HepG2 (cell line): Measurements from ENCODE around the gene DUSP16. TPM values are rescaled to one million over a fixed set of nuclear protein-coding genes. Genes with fewer than 3 reads are reported as not detected.

Experiments
- ARID4A ChIP-seq: sonication (generic); formaldehyde crosslinking; IDR thresholded peaks from 2 replicates; pipeline ENCODE4 v1.5.0; 2020; ENCODE audit warnings: mild to moderate bottlenecking, missing genetic modification reagents, borderline replicate concordance
- ATF5 ChIP-seq: sonication (generic); formaldehyde crosslinking; IDR thresholded peaks from 2 replicates; pipeline ENCODE4 v1.4.0; 2020; ENCODE audit warnings: mild to moderate bottlenecking, low read depth, missing genetic modification reagents
- ATF6 ChIP-seq: sonication (generic); formaldehyde crosslinking; conservative IDR thresholded peaks from 2 replicates; pipeline ENCODE4 v1.4.0; 2020; ENCODE audit warnings: missing genetic modification reagents
- DPF2 ChIP-seq: sonication (generic); formaldehyde crosslinking; IDR thresholded peaks from 2 replicates; pipeline ENCODE4 v1.4.0; 2020; ENCODE audit warnings: mild to moderate bottlenecking, low read depth, missing genetic modification reagents, borderline replicate concordance
- HINFP ChIP-seq: sonication (generic); formaldehyde crosslinking; IDR thresholded peaks from 2 replicates; pipeline ENCODE4 v1.4.0; 2020; ENCODE audit warnings: low read depth, mild to moderate bottlenecking, missing genetic modification reagents
- HOXD1 ChIP-seq: sonication (generic); formaldehyde crosslinking; IDR thresholded peaks from 2 replicates; pipeline ENCODE4 v1.5.0; 2020; ENCODE audit warnings: missing genetic modification reagents
- JUN ChIP-seq: sonication (generic); formaldehyde crosslinking; IDR thresholded peaks from 2 replicates; pipeline ENCODE4 v1.4.0; 2020; ENCODE audit warnings: mild to moderate bottlenecking, missing genetic modification reagents
- KLF6 ChIP-seq: IDR thresholded peaks from 2 replicates; pipeline ENCODE4 v1.8.0; 2016; ENCODE audit warnings: missing biosample characterization, missing genetic modification reagents
- MIER2 ChIP-seq: IDR thresholded peaks from 2 replicates; pipeline ENCODE4 v1.6.1; 2016; ENCODE audit warnings: missing biosample characterization, missing genetic modification reagents
- PHF21A ChIP-seq: sonication (generic); formaldehyde crosslinking; IDR thresholded peaks from 2 replicates; pipeline ENCODE4 v1.5.0; 2020; ENCODE audit warnings: mild to moderate bottlenecking, missing genetic modification reagents
- RNF2 ChIP-seq: fragments of 450-650 bp; conservative IDR thresholded peaks from 2 replicates; pipeline ENCODE4 v1.6.1; 2016; ENCODE audit warnings: low read depth
- ZBTB14 ChIP-seq: sonication (generic); formaldehyde crosslinking; IDR thresholded peaks from 2 replicates; pipeline ENCODE4 v1.4.0; 2020; ENCODE audit warnings: missing genetic modification reagents
- ZBTB2 ChIP-seq: sonication (generic); formaldehyde crosslinking; IDR thresholded peaks from 2 replicates; pipeline ENCODE4 v1.8.0; 2022; ENCODE audit warnings: low read depth, missing genetic modification reagents
- ZFP36L1 ChIP-seq: sonication (generic); formaldehyde crosslinking; IDR thresholded peaks from 2 replicates; pipeline ENCODE4 v1.8.0; 2022; ENCODE audit warnings: mild to moderate bottlenecking, missing genetic modification reagents, moderate library complexity
- ZNF547 ChIP-seq: sonication (generic); formaldehyde crosslinking; IDR thresholded peaks from 2 replicates; pipeline ENCODE4 v1.5.1; 2020; ENCODE audit warnings: mild to moderate bottlenecking, missing genetic modification reagents
- ZNF891 ChIP-seq: sonication (generic); formaldehyde crosslinking; IDR thresholded peaks from 2 replicates; pipeline ENCODE4 v1.5.0; 2020; ENCODE audit warnings: mild to moderate bottlenecking, missing genetic modification reagents
- polyA plus RNA-seq, 8 experiments: library from polyadenylated mRNA; depleted of rRNA in 3 of 8; stranded (reverse) in 7 of 8; unstranded in 1 of 8; fragments of >200 nt; fragmentation: Illumina TruSeq in 4 of 8; extraction: Trizol in 4 of 8; gene quantifications; 2 replicates each; pipeline versions ENCODE4 v1.2.1 to v1.2.3, GENCODE V29; 2011 to 2016; ENCODE audit warnings: low read depth in 4 of 8, missing spikeins in 1 of 8, mixed read lengths in 1 of 8; ENCODE audit not compliant: insufficient read depth in 1 of 8
- total RNA-seq, 5 experiments: library from RNA; depleted of rRNA; stranded (reverse); fragments of >200 nt; fragmentation: Illumina TruSeq; extraction: Trizol; gene quantifications; 2 replicates each; pipeline ENCODE4 v1.2.3, GENCODE V29; 2016; ENCODE audit warnings: low read depth in 1 of 5

DUSP16 gene
- total and polyA plus RNA-seq, 2 of the 13 experiments (the other 11 are each of a cell fraction or from before 2014, with no cell fraction given), result 45.7 to 46.6 TPM

- TF ChIP-seq PHF21A (CRISPR knock-in tag), result peak; percentile 94
- 0 out of 2 replicates have a peak, but pooled peaks have one; percentile 35 for TF ChIP-seq JUN (CRISPR knock-in tag)
- TF ChIP-seq HOXD1 (CRISPR knock-in tag), result peak; percentile 17; the same call in 1 of the 2 replicates
- peak; percentile 91; the same call in 1 of the 2 replicates for TF ChIP-seq ARID4A
- TF ChIP-seq RNF2, result 0 out of 2 replicates have a peak, but pooled peaks have one; percentile 30
- 0 out of 2 replicates have a peak, but pooled peaks have one; percentile 12 for TF ChIP-seq ZNF547 (CRISPR knock-in tag)
- peak; percentile 76; the same call in 1 of the 2 replicates for TF ChIP-seq HINFP (CRISPR knock-in tag)
- TF ChIP-seq KLF6 (CRISPR knock-in tag), result peak; percentile 80; the same call in 1 of the 2 replicates
- TF ChIP-seq ZBTB14 (CRISPR knock-in tag), result no peak
- no peak; the same call in 1 of the 2 replicates for TF ChIP-seq ATF6
- no peak for TF ChIP-seq DPF2 (CRISPR knock-in tag)
- 0 out of 2 replicates have a peak, but pooled peaks have one; percentile 60 for TF ChIP-seq MIER2
- peak; percentile 91 for TF ChIP-seq ZBTB2
- peak; percentile 64; the same call in 1 of the 2 replicates for TF ChIP-seq ZNF891
- no peak for TF ChIP-seq ATF5 (CRISPR knock-in tag)
- TF ChIP-seq ZFP36L1 (CRISPR knock-in tag), result peak; percentile 92
Observed at GRCh38 chr12:12611512-12612306, 49.0 kb upstream of the DUSP16 start, which contains the start of gene CREBL2 (continued).
